NAMALWA (cell line): Measurements from ENCODE around the gene SORBS2.
"Not testable (repeated sequence)": the region's sequence is repeated elsewhere in the genome, so short reads cannot be mapped to it uniquely, and the experiment has no call there.

Experiments used
- DNase-seq: peaks from one replicate; pipeline ENCODE4 v3.0.0-alpha.2; 2015; ENCODE audit warnings: low spot score

The SORBS2 gene

DNA sequence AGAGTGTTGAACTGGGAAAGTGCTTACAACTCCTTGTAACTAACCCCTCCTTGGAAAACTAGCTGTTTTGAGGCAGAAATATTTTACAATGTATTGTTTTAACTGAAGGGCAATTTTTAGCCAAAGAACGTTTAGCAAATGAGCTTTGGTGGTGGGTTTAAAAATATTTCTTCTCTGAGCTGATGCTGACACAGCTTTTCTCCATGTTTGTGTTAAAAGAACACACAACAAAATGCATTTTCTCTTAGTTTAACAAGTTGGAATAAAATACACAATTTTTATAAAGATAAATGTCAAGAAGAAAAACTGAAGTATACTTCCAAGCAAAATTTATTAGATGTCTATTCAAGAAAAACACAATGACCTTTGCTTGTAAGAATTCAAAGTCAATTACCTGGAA is 226.8 kb downstream of the SORBS2 start:
- no peak for DNase-seq

GRCh38 chr4:185583813-185584212 is 228.2 kb downstream of the SORBS2 start:
- no peak for DNase-seq

GRCh38 chr4:185582651-185583400 is 229.2 kb downstream of the SORBS2 start:
- no peak for DNase-seq

DNA sequence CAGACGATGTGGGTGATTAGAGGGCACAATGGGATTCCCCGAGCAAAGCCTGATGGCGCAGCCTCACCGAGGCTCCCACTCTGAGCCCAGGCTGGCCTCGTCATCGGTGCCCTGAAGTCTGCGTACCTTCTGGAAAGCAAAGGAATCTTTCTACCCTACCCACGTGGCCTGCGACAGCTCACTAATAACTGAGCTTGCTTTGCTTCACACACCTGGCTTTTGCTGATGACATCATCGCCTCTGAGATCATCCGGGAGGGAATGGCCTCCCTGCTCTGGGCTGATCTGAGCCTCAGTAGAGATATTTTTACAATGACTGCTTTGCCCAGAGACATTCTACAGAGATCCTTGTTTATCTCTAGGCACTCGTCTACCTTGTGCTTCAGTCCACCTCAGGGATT is 231.3 kb downstream of the SORBS2 start:
- no peak for DNase-seq

- DNase-seq = no peak
Observed at GRCh38 chr4:185578284-185578683, 233.7 kb downstream of the SORBS2 start.

DNA sequence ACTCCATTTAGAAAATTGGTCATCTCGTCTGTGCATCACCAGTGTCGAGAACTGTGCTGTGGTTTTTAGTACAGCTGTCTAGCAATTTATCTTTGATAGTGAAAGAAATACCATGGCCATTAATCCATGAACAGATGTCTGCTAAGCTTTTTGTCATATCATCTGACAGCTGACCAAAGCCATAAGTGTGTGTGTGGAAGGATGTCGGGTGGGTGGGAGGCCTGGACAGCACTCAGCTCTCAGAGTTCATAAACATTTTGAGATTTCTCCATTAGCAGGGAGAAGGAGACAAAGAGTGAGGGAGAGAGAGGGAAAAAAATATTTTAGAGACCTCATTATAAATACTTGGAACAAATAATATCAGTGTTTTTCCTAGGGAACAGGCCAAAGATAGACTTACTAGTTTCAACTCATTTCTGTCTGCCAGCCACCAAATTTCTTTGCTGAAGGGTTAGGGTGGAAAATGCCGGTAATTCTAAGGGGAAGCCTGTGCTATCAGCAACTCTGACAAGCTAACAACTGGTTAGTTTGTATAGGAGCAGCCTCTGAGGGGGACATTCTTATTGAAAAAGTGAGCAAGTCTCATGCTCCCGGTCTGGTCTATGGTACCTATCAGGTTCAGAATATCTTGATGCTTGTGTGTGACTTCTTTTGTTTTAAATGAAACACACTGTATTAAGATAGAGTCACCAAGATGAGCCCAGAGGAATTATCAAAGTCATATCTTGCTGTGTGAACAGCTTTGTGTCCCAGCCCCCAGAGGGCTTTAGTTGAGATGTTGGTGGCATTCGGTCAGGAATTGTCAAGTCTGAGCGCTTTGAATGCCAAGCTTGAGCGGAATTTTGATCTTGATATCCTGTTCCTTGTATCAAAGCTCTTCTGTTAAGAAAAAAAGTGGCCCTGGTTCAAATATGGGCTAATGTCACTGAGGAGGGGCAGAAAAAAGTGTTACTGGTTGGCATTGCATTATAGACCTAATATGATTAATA is 234.7 kb downstream of the SORBS2 start:
- no peak for DNase-seq

DNA sequence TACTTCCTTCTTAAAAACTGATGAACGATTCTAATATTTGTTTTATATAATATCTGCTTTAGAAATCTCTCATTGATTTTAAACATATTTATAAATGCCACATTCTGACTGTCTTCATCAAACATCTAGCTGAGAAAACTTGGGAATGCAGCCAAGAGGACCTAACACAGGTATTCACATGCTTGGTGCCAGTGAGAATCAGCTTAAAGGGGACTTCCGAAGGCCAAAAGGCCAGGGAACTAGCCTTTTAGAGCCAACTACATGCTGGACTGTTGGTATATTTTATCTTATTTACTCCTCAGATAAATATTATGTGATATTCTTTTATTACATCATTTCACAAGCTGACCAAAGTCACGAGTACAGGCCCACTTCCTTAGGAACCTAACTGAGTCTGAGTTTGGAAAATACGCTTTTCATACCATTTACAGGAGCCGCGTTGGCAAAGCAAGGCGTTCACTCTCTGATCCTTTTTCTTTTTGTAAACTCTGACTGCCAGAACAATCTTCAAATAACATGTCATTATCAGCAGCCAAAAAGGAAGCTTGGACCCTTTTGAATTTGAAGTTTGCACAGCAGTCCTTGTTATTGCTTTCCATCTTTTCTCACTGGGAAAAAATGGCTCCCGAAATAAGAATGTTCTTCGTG is 235.6 kb downstream of the SORBS2 start:
- no peak for DNase-seq

- DNase-seq = no peak
Observed at GRCh38 chr4:185573651-185574199, 238.3 kb downstream of the SORBS2 start.

DNA sequence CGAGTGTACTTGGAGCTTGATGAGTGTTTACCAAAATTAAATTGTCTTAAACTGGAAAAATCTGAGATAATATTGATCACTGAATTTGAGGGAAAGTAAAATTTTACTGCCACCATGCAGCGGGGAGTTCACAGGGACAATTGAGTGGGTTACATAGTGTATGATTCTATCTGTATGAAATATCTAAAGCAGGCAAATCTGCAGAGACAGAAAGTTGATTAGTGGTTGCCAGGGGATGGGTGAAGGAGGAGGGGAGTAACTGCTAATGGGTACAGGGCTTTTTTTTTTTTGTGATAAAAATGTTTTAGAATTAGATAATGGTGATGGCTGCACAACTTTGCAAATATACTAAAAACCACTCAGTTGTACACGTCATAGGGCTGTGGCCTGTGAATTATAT is 241.3 kb downstream of the SORBS2 start:
- no peak for DNase-seq

DNA sequence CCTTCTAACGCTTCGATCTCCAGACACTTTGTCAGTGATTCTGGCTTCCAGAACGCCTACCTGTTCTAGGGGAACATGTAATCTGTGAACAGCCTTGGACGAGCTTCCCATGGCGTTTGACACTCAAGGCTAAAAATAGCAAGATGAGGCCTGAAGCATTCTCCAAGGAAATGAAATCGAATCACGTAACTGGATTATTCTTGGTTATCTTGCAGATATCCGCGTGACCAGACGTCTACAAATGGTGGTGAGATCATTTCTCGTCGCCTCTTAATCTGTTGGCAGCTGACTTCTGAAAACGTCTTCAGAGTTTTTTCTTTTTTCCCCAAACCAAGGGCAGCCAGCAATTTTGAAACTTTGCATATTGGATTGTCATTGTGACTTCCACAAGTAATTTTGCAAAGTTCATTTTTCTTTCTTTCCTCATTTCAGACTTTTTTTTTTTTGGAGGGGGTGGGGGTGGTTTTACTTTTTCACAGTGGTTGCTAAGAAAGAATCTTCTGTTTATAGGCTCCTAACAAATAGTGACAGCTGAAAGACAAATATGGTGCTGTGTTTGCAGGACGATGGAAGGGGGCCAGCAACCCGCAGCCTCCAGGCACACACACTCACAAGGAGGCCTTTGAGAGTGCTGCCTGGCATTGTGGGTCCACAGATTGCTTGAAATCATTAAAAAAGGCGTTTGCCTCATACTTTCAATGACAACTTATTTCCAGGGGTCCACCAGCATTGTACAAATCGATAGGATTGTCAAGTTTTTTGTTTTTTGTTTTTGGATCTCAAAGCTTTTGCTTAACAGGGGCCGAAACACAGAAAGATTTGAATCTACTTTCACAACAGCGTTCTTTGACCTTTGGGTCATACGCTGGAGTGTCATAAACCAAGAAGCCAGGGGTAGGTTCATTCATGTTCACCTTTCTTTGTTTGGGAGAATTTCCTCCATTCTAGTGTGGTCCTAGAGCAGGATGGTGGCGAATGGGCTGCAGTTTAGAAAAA is 244.3 kb downstream of the SORBS2 start:
- no peak for DNase-seq

- DNase-seq = no peak
Observed at GRCh38 chr4:185566972-185567371, 245.0 kb downstream of the SORBS2 start.

- DNase-seq = no peak
Observed at GRCh38 chr4:185566425-185566824, 245.6 kb downstream of the SORBS2 start.

DNA sequence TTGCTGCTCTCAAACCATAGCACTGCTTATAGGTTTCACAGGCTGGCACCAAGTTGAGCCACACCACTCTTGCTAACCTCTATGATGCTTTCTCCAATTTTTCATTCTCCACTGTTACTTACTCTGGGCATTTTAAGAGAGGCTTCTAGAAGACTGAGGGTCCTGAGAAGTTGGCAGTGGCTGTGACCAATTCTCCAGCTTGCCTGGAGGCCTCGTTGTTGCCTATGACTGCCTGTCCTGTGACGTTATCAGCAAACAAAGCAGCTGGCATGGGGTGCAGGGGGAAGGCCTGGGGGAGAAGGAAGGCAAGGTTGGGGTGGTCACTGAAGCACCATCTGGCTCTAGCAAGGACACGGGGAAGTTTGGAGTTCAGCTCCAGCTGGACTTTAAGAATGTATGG is 246.3 kb downstream of the SORBS2 start:
- DNase-seq = no peak

GRCh38 chr4:185564349-185564748 is 247.6 kb downstream of the SORBS2 start:
- DNase-seq = no peak

DNA sequence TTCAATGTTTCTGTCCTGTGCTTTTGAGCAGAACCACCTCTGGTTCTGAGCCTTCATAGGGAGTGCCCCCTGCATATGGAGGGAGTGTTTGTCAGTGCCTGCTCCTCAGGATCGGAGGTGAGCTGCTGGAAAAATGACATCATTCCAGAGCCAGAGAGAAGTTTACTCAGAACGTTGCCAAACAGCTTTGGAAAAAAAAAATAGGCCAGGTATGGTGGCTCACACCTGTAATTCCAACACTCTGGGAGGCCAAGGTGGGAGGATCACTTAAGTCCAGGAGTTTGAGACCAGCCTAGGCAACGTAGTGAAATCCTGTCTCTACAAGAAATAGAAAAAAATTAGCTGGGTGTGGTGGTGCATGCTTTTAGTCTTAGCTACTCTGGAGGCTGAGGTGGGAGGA is 249.5 kb downstream of the SORBS2 start:
- DNase-seq = no peak

GRCh38 chr4:185560316-185560715 is 251.7 kb downstream of the SORBS2 start:
- no peak for DNase-seq

- no peak for DNase-seq
Observed at GRCh38 chr4:185559915-185560281, 252.1 kb downstream of the SORBS2 start.

GRCh38 chr4:185559251-185559914 is 252.6 kb downstream of the SORBS2 start:
- DNase-seq = not testable (repeated sequence)

- DNase-seq = no peak
Observed at GRCh38 chr4:185554365-185555126, 257.4 kb downstream of the SORBS2 start.

DNA sequence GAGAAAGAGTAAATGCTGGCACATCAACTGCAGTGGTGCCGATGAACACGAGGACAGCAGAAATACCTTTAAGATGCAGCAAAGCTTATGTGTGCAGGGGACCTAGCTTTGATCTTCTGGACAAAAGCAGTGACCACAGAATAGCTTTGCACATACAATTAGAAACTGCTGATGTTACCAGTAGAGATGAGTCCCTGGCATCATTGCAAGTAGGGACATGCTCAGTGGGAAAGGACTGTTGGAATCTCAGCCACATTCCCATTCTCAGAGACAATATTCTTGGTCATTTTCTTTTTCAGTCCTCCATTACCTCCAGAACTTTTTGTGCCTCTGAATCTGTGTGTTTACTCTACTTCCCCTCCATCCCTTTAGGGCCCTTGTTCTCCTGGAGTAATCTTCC is 259.7 kb downstream of the SORBS2 start:
- DNase-seq = no peak
